ENCODE measurements around the gene KIAA0825.

The KIAA0825 gene

DNA sequence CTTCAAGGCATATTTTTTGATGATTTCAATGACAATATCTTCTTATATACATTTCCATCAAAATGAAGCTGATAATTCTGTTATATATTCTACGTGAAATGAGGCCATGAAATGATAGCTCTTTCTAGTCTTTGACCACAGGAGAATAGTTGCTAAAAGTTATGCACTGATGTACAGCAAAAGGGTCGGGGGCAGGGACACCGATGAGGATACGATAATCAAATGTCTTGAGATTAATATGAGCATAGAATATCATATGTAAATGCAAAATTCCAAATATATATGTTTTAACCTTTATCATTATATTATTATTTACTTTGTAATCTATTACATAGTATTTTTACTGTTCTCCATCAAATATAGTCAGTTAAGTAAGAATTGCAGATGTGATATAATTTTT lies 264.8 kb downstream of the KIAA0825 start:
- DNase-seq (ENCODE audit: extremely low spot score) = no peak
- TF ChIP-seq TARDBP (IDR thresholded peaks at IDR 0.05) = no peak
- no peak for TF ChIP-seq ELF4 (IDR thresholded peaks at IDR 0.05)
- ChIA-PET CTCF (no interaction called here), POLR2A (no interaction called here)

- CTCF ChIA-PET = interaction anchor here (0.6 kb wide), 1 partner anchor 589 kb away, joined by 10 read pairs; no protein-coding TSS in a partner anchor
- DNase-seq (ENCODE audit: extremely low spot score) = no peak
- POLR2A ChIA-PET = no interaction called here
- TF ChIP-seq LEF1 (IDR thresholded peaks at IDR 0.05; ENCODE audit: borderline replicate concordance) (no peak), ELF4 (IDR thresholded peaks at IDR 0.05) (no peak)
Observed at GRCh38 chr5:94347130-94347529, 271.3 kb downstream of the KIAA0825 start.

DNA sequence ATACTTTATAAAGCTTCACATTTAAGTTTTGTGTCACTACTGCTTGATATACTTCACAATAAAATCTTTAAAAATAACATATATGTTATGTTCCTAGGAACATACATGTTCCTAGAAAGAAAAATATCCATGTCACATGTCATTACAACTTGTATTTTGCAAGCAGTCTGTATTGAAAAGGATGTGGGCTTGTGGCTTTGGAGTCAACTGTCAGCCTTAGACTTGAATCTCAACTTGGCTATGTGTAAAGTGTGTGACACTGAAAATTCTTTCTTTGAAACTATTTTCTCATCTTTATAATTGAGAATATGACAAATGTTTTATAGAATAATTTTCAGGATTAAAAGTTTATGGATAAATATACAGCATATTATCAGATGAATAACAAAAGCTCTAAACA lies 273.1 kb downstream of the KIAA0825 start:
- no peak for DNase-seq (ENCODE audit: extremely low spot score)
- TF ChIP-seq L3MBTL2 (conservative IDR thresholded peaks at IDR 0.05) (no peak), FOXK2 (IDR thresholded peaks at IDR 0.05) (no peak), CTBP1 (IDR thresholded peaks at IDR 0.05; ENCODE audit: borderline replicate concordance) (no peak), SUZ12 (IDR thresholded peaks at IDR 0.05) (no peak), HDGF (IDR thresholded peaks at IDR 0.05; ENCODE audit: borderline replicate concordance) (no peak), TARDBP (IDR thresholded peaks at IDR 0.05) (no peak), FOXA1 (IDR thresholded peaks at IDR 0.05) (no peak), ELF4 (IDR thresholded peaks at IDR 0.05) (no peak), LEF1 (IDR thresholded peaks at IDR 0.05; ENCODE audit: borderline replicate concordance) (no peak), NFRKB (IDR thresholded peaks at IDR 0.05) (no peak), SP1 (IDR thresholded peaks at IDR 0.05) (no peak), FOXM1 (IDR thresholded peaks at IDR 0.05; ENCODE audit: borderline replicate concordance) (no peak), BHLHE40 (IDR thresholded peaks at IDR 0.05; ENCODE audit: borderline replicate concordance) (no peak), PKNOX1 (IDR thresholded peaks at IDR 0.05) (no peak), ZNF384 (IDR thresholded peaks at IDR 0.05) (no peak), ARNT (IDR thresholded peaks at IDR 0.05) (no peak)
- ChIA-PET POLR2A (no interaction called here), CTCF (no interaction called here)

DNA sequence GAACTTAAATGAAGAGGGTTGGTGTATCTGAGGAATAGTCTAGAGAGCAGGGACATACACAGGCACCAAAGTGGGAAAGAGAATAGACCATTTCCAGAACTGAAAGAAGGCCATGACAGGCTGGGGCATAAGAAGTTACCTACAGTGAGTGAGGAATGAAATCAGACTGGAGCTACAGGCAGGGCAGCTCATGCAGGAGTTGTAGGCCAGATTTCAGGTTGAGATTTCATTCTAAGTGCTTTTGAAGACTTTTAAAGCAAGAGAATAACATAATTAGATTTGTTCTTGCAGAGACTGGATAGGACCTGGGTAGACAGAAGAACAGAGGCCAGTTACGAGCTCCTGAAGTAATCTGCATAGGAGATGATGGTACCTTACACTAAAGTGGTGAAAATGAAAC lies 280.8 kb downstream of the KIAA0825 start:
- POLR2A ChIA-PET = no interaction called here
- TF ChIP-seq FOXA1 (IDR thresholded peaks at IDR 0.05) (no peak), ZNF384 (IDR thresholded peaks at IDR 0.05) (no peak), SP1 (IDR thresholded peaks at IDR 0.05) (no peak), NFRKB (IDR thresholded peaks at IDR 0.05) (no peak), CTBP1 (IDR thresholded peaks at IDR 0.05; ENCODE audit: borderline replicate concordance) (no peak), FOXM1 (IDR thresholded peaks at IDR 0.05; ENCODE audit: borderline replicate concordance) (no peak), HDGF (IDR thresholded peaks at IDR 0.05; ENCODE audit: borderline replicate concordance) (no peak), BHLHE40 (IDR thresholded peaks at IDR 0.05; ENCODE audit: borderline replicate concordance) (no peak), PKNOX1 (IDR thresholded peaks at IDR 0.05) (no peak), L3MBTL2 (conservative IDR thresholded peaks at IDR 0.05) (no peak), FOXK2 (IDR thresholded peaks at IDR 0.05) (no peak), TARDBP (IDR thresholded peaks at IDR 0.05) (no peak), ELF4 (IDR thresholded peaks at IDR 0.05) (no peak), SUZ12 (IDR thresholded peaks at IDR 0.05) (no peak), LEF1 (IDR thresholded peaks at IDR 0.05; ENCODE audit: borderline replicate concordance) (no peak), ARNT (IDR thresholded peaks at IDR 0.05) (no peak)
- CTCF ChIA-PET = no interaction called here
- DNase-seq (ENCODE audit: extremely low spot score) = no peak

DNA sequence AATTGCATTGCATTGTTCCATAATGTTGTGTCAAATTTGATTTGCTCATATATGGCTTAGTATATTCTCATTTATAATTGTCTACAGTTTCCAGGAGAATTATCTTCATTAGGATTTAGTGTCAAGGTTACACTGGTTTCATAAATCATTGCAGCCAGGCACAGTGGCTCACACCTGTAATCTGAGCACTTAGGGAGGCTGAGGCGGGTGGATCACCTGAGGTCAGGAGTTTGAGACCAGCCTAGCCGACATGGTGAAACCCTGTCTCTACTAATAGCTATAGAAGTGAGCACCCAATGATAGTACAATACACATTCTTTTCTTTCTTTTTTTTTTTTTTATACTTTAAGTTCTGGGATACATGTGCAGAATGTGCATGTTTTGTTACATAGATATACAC lies 282.5 kb downstream of the KIAA0825 start:
- DNase-seq (ENCODE audit: extremely low spot score) = no peak
- TF ChIP-seq ARNT (IDR thresholded peaks at IDR 0.05) (no peak), L3MBTL2 (conservative IDR thresholded peaks at IDR 0.05) (no peak), FOXM1 (IDR thresholded peaks at IDR 0.05; ENCODE audit: borderline replicate concordance) (no peak), ELF4 (IDR thresholded peaks at IDR 0.05) (no peak), BHLHE40 (IDR thresholded peaks at IDR 0.05; ENCODE audit: borderline replicate concordance) (no peak), CTBP1 (IDR thresholded peaks at IDR 0.05; ENCODE audit: borderline replicate concordance) (no peak), PKNOX1 (IDR thresholded peaks at IDR 0.05) (no peak), FOXA1 (IDR thresholded peaks at IDR 0.05) (no peak), SP1 (IDR thresholded peaks at IDR 0.05) (no peak), SUZ12 (IDR thresholded peaks at IDR 0.05) (no peak), HDGF (IDR thresholded peaks at IDR 0.05; ENCODE audit: borderline replicate concordance) (no peak), FOXK2 (IDR thresholded peaks at IDR 0.05) (no peak), NFRKB (IDR thresholded peaks at IDR 0.05) (no peak), ZNF384 (IDR thresholded peaks at IDR 0.05) (no peak)
- CTCF ChIA-PET = no interaction called here
- POLR2A ChIA-PET = no interaction called here

GRCh38 chr5:94329115-94329514 lies 289.3 kb downstream of the KIAA0825 start:
- TF ChIP-seq CTBP1 (IDR thresholded peaks at IDR 0.05; ENCODE audit: borderline replicate concordance) (no peak), SUZ12 (IDR thresholded peaks at IDR 0.05) (no peak), ELF4 (IDR thresholded peaks at IDR 0.05) (no peak), TARDBP (IDR thresholded peaks at IDR 0.05) (no peak), LEF1 (IDR thresholded peaks at IDR 0.05; ENCODE audit: borderline replicate concordance) (no peak), SP1 (IDR thresholded peaks at IDR 0.05) (no peak), FOXM1 (IDR thresholded peaks at IDR 0.05; ENCODE audit: borderline replicate concordance) (no peak), HDGF (IDR thresholded peaks at IDR 0.05; ENCODE audit: borderline replicate concordance) (no peak), L3MBTL2 (conservative IDR thresholded peaks at IDR 0.05) (no peak), FOXA1 (IDR thresholded peaks at IDR 0.05) (no peak), BHLHE40 (IDR thresholded peaks at IDR 0.05; ENCODE audit: borderline replicate concordance) (no peak), NFRKB (IDR thresholded peaks at IDR 0.05) (no peak), PKNOX1 (IDR thresholded peaks at IDR 0.05) (no peak), ZNF384 (IDR thresholded peaks at IDR 0.05) (no peak), FOXK2 (IDR thresholded peaks at IDR 0.05) (no peak), ARNT (IDR thresholded peaks at IDR 0.05) (no peak)
- POLR2A ChIA-PET = no interaction called here
- CTCF ChIA-PET = no interaction called here
- DNase-seq (ENCODE audit: extremely low spot score) = no peak
